H9 (cell line): ENCODE data around the gene SRRT. TPM values are rescaled to one million over a fixed set of nuclear protein-coding genes. Genes with fewer than 3 reads are reported as not detected.

Experiments
- DNase-seq: peaks from one replicate; pipeline ENCODE4 v3.0.0-alpha.2; 2017
- H2AFZ ChIP-seq: one replicate; pipeline ENCODE4 v1.6.1; 2013; ENCODE audit warnings: mild to moderate bottlenecking, low read length, control low read depth, moderate library complexity
- H2AK5ac ChIP-seq: 2 replicates; pipeline ENCODE4 v1.6.1; 2013; ENCODE audit warnings: low read length, control low read depth, mixed read lengths; ENCODE audit not compliant: insufficient read length
- H2BK120ac ChIP-seq: one replicate; pipeline ENCODE4 v1.6.1; 2013; ENCODE audit warnings: low read depth, mild to moderate bottlenecking, low read length, control low read depth, inconsistent platforms; ENCODE audit not compliant: poor library complexity, severe bottlenecking
- H2BK12ac ChIP-seq: 2 replicates; pipeline ENCODE4 v1.6.1; 2013; ENCODE audit warnings: low read length, control low read depth, mixed read lengths, low read depth; ENCODE audit not compliant: insufficient read length
- H2BK15ac ChIP-seq: 2 replicates; pipeline ENCODE4 v1.6.1; 2013; ENCODE audit warnings: low read depth, low read length, control low read depth
- H2BK20ac ChIP-seq: one replicate; pipeline ENCODE4 v1.6.1; 2013; ENCODE audit warnings: low read depth, mild to moderate bottlenecking, low read length, control low read depth, inconsistent platforms; ENCODE audit not compliant: poor library complexity, severe bottlenecking
- H2BK5ac ChIP-seq: 2 replicates; pipeline ENCODE4 v1.6.1; 2013; ENCODE audit warnings: low read length, control low read depth, mixed read lengths; ENCODE audit not compliant: insufficient read length
- H3K14ac ChIP-seq: 2 replicates; pipeline ENCODE4 v1.6.1; 2013; ENCODE audit warnings: low read length, control low read depth; ENCODE audit not compliant: insufficient read depth
- H3K18ac ChIP-seq: 2 replicates; pipeline ENCODE4 v1.6.1; 2013; ENCODE audit warnings: low read depth, mild to moderate bottlenecking, mixed read lengths, low read length, control low read depth; ENCODE audit not compliant: insufficient read length
- H3K23ac ChIP-seq: 2 replicates; pipeline ENCODE4 v1.6.1; 2013; ENCODE audit warnings: low read length, control low read depth, mixed read lengths, low read depth; ENCODE audit not compliant: insufficient read length
- H3K23me2 ChIP-seq: 2 replicates; pipeline ENCODE4 v1.6.1; 2013; ENCODE audit warnings: low read depth, mild to moderate bottlenecking, mixed read lengths, low read length, control low read depth; ENCODE audit not compliant: insufficient read length, poor library complexity, severe bottlenecking
- H3K27ac ChIP-seq: 2 replicates; pipeline ENCODE4 v1.5.1; 2013; ENCODE audit warnings: low read length, control low read depth, mixed read lengths, low read depth; ENCODE audit not compliant: insufficient read length
- H3K27me3 ChIP-seq: 2 replicates; pipeline ENCODE4 v1.6.1; 2013; ENCODE audit warnings: low read length, control low read depth, inconsistent platforms; ENCODE audit not compliant: insufficient read depth
- H3K4ac ChIP-seq: 2 replicates; pipeline ENCODE4 v1.6.1; 2013; ENCODE audit warnings: low read depth, mild to moderate bottlenecking, control low read depth, inconsistent platforms, low read length, moderate library complexity
- H3K4me1 ChIP-seq: 2 replicates; pipeline ENCODE4 v1.6.1; 2013; ENCODE audit warnings: low read length, control low read depth, inconsistent platforms; ENCODE audit not compliant: insufficient read depth
- H3K4me2 ChIP-seq: 2 replicates; pipeline ENCODE4 v1.6.1; 2013; ENCODE audit warnings: low read length, control low read depth, mixed read lengths; ENCODE audit not compliant: insufficient read length, insufficient read depth
- H3K56ac ChIP-seq: 2 replicates; pipeline ENCODE4 v1.6.1; 2013; ENCODE audit warnings: low read depth, mild to moderate bottlenecking, mixed read lengths, low read length, control low read depth; ENCODE audit not compliant: insufficient read length
- H3K79me1 ChIP-seq: 2 replicates; pipeline ENCODE4 v1.6.1; 2013; ENCODE audit warnings: low read depth, mild to moderate bottlenecking, moderate library complexity, low read length, control low read depth, inconsistent platforms; ENCODE audit not compliant: insufficient read depth, poor library complexity, severe bottlenecking
- H3K79me2 ChIP-seq: 2 replicates; pipeline ENCODE4 v1.6.1; 2013; ENCODE audit warnings: low read length, control low read depth, inconsistent platforms; ENCODE audit not compliant: insufficient read depth
- H3K9ac ChIP-seq: 2 replicates; pipeline ENCODE4 v1.6.1; 2013; ENCODE audit warnings: low read length, control low read depth, mixed read lengths; ENCODE audit not compliant: insufficient read length; ENCODE audit errors: extremely low read depth
- H3K9me3 ChIP-seq: one replicate; pipeline ENCODE4 v1.6.1; 2013; ENCODE audit warnings: low read depth, low read length, inconsistent platforms; ENCODE audit not compliant: control insufficient read depth
- H3T11ph ChIP-seq: one replicate; pipeline ENCODE4 v1.6.1; 2013; ENCODE audit warnings: mild to moderate bottlenecking, low read length, control low read depth, inconsistent platforms
- H4K20me1 ChIP-seq: one replicate; pipeline ENCODE4 v1.6.1; 2013; ENCODE audit not compliant: control insufficient read depth, insufficient read length, insufficient read depth
- H4K5ac ChIP-seq: 2 replicates; pipeline ENCODE4 v1.6.1; 2013; ENCODE audit warnings: low read depth, mild to moderate bottlenecking, mixed read lengths, low read length, control low read depth; ENCODE audit not compliant: insufficient read length
- H4K8ac ChIP-seq: replicated peaks from 2 replicates; pipeline ENCODE4 v1.6.1; 2013; ENCODE audit warnings: low read length, control low read depth, mixed read lengths, low read depth; ENCODE audit not compliant: insufficient read length
- H4K91ac ChIP-seq: 2 replicates; pipeline ENCODE4 v1.6.1; 2013; ENCODE audit warnings: low read depth, mild to moderate bottlenecking, moderate library complexity, mixed read lengths, low read length, control low read depth; ENCODE audit not compliant: insufficient read length
- H3K27ac Mint-ChIP-seq, 3 experiments: 2 replicates in 2 of 3; 3 replicates in 1 of 3; pipeline ENCODE4 v1.8.0; 2020 to 2021; ENCODE audit warnings: mixed read lengths in 3 of 3, mild to moderate bottlenecking in 1 of 3, moderate library complexity in 1 of 3
- H3K27me3 Mint-ChIP-seq: 2 replicates; pipeline ENCODE4 v1.8.0; 2021; ENCODE audit warnings: low read depth, mild to moderate bottlenecking, moderate library complexity, mixed read lengths
- H3K36me3 Mint-ChIP-seq, 3 experiments: 2 replicates in 2 of 3; 3 replicates in 1 of 3; pipeline ENCODE4 v1.8.0; 2020 to 2021; ENCODE audit warnings: low read depth in 3 of 3, mixed read lengths in 3 of 3; ENCODE audit not compliant: insufficient read depth in 1 of 3
- H3K4me1 Mint-ChIP-seq, 2 experiments: 2 replicates each; pipeline ENCODE4 v1.8.0; 2020; ENCODE audit warnings: mixed read lengths in 2 of 2
- H3K4me3 Mint-ChIP-seq, 2 experiments: 2 replicates in 1 of 2; 3 replicates in 1 of 2; pipeline ENCODE4 v1.8.0; 2020 to 2021; ENCODE audit warnings: mild to moderate bottlenecking in 2 of 2, mixed read lengths in 2 of 2, moderate library complexity in 1 of 2
- H3K9me3 Mint-ChIP-seq, 2 experiments: 2 replicates in 1 of 2; 3 replicates in 1 of 2; pipeline ENCODE4 v1.8.0; 2020; ENCODE audit warnings: mild to moderate bottlenecking in 2 of 2, mixed read lengths in 2 of 2, moderate library complexity in 1 of 2
- WGBS: extraction: QIAGEN DNeasy Blood & Tissue Kit; methylation state at CpG from one replicate; pipeline ENCODE4 v1.1.7; 2013; ENCODE audit warnings: missing lambda C conversion rate, low lambda C conversion rate, mixed read lengths; ENCODE audit not compliant: insufficient read length; ENCODE audit errors: extremely low coverage; 5-methylcytosine and 5-hydroxymethylcytosine counted together
- total RNA-seq: library from RNA; stranded (reverse); gene quantifications from 2 replicates; pipeline ENCODE4 v1.2.1, GENCODE V29; 2021
- TF ChIP-seq, protein P1 (sequence below): fragments of 200-600 bp; sonication (generic); conservative IDR thresholded peaks from 3 replicates; pipeline ENCODE4 v1.8.0; 2021; ENCODE audit warnings: antibody characterized with exemption, mild to moderate bottlenecking

SRRT gene
- total RNA-seq, 1 experiment from 2014 or later = 373 TPM

DNA sequence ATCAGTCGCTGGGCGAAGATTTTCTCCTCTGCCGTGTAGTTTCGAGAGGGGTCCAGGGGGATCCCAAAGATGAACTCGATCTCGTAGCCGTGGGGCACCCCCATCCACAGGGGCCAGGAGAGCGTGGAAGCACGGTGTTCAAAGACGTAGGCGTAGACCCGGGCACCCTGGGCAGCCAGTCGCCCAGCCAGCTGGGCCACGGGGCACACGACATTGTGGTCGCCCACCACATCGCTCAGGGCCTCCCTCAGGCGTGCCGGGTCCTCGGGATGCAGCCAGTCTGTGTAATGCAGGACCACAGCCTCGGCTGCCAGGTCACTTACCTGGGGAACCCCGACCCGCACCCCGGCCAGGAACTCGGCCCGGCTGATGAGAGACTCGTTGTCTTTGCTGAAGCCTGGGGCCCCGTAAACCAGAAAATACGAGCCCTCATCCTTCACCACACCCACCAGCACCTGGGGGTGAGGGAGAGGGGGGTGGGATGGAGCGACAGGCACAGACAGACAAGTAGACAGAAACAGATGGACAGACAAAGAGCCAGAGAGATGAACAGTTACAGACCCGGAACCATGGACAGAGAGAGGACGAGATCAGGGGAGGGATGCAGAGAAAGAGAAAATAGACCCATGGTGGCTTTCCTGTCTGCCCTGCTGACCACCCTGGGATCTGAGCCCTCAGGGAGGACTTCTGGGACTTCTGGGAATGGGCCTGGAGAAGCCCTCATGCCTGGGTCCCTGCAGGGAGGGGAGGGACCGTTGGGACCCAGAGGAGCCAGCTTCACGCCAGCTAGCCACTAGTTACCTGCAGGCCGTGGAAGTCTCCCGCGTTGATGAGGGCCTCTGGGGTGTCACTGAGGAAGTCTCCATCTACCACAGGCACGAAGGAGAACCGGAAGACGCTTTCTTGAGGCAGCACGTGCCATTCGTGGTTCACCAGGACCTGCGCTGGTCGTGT is 17.7 kb downstream of the SRRT start:
- Histone ChIP-seq H3K23me2 (peaks cover 36% of the 10 kb centered on the region), H3T11ph (no peak overlapping the region), H2BK5ac (no peak overlapping the region), H3K27ac (no peak overlapping the region), H3K4ac (no peak overlapping the region), H2BK15ac (no peak overlapping the region), H3K9me3 (no peaks in the 10 kb centered on the region), H3K27me3 (peaks cover 7% of the 10 kb centered on the region), H3K79me2 (peaks cover 5% of the 10 kb centered on the region; the same call in 1 of the 2 replicates), H2BK120ac (no peak overlapping the region), H4K5ac (no peak overlapping the region), H4K8ac (no peak overlapping the region), H2BK20ac (no peak overlapping the region), H2BK12ac (no peak overlapping the region), H3K79me1 (no peaks in the 10 kb centered on the region), H3K56ac (no peak overlapping the region), H3K23ac (no peak overlapping the region), H3K18ac (no peak overlapping the region), H3K14ac (no peak overlapping the region), H3K4me1 (peaks cover 2% of the 10 kb centered on the region; the same call in 1 of the 2 replicates), H3K4me2 (no peak overlapping the region), H3K9ac (no peak overlapping the region), H4K20me1 (no peaks in the 10 kb centered on the region), H2AFZ (no peak overlapping the region), H2AK5ac (no peak overlapping the region), H4K91ac (no peak overlapping the region)
- Mint-ChIP-seq H3K4me3 (peak overlapping the region in 1 of 2 experiments; percentile 40; a peak in 2 of 5 replicates), H3K9me3 (no peaks in the 10 kb centered on the region; a peak in 2 of 5 replicates), H3K27ac (peak overlapping the region in 2 of 3 experiments; percentile 44 to 59; a peak in 2 of 7 replicates), H3K4me1 (peaks cover 31 to 35% of the 10 kb centered on the region in 2 experiments), H3K27me3 (peaks cover 19% of the 10 kb centered on the region), H3K36me3 (peaks cover 10 to 13% (median 10%) of the 10 kb centered on the region in 3 experiments; a peak in 6 of 7 replicates)
- no CpG with 5 or more reads among the region's 44 CpGs for WGBS
- TF ChIP-seq, protein P1, sequence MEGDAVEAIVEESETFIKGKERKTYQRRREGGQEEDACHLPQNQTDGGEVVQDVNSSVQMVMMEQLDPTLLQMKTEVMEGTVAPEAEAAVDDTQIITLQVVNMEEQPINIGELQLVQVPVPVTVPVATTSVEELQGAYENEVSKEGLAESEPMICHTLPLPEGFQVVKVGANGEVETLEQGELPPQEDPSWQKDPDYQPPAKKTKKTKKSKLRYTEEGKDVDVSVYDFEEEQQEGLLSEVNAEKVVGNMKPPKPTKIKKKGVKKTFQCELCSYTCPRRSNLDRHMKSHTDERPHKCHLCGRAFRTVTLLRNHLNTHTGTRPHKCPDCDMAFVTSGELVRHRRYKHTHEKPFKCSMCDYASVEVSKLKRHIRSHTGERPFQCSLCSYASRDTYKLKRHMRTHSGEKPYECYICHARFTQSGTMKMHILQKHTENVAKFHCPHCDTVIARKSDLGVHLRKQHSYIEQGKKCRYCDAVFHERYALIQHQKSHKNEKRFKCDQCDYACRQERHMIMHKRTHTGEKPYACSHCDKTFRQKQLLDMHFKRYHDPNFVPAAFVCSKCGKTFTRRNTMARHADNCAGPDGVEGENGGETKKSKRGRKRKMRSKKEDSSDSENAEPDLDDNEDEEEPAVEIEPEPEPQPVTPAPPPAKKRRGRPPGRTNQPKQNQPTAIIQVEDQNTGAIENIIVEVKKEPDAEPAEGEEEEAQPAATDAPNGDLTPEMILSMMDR = no peak
- no peak for DNase-seq
